Common myeloid progenitor, CD34-positive (primary cell): Measurements from ENCODE around the gene GABRA4.

Experiments
- CTCF ChIA-PET: fragments of 350-600 bp; sonication (Branson Sonifier 250); formaldehyde crosslinking; loops from one replicate; lab custom pipeline; 2021; ENCODE audit warnings: antibody characterized with exemption; lab: Charles Lee
- POLR2A ChIA-PET: fragments of 350-600 bp; sonication (Branson Sonifier 250); formaldehyde crosslinking; loops from one replicate; lab custom pipeline; 2021; ENCODE audit warnings: antibody characterized with exemption; lab: Charles Lee
- DNase-seq, 3 donors: peaks; one replicate each; pipeline versions ENCODE4 v3.0.0 to v3.0.0-alpha.2; 2013
- H3K27ac ChIP-seq, 2 experiments: 1 replicate in 1 of 2; 2 replicates in 1 of 2; pipeline ENCODE4 v1.7.0; 2013; ENCODE audit warnings: inconsistent platforms in 2 of 2, low read length in 2 of 2, mild to moderate bottlenecking in 2 of 2, low read depth in 1 of 2, moderate library complexity in 1 of 2; ENCODE audit not compliant: severe bottlenecking in 2 of 2, insufficient read depth in 1 of 2, poor library complexity in 1 of 2
- H3K27me3 ChIP-seq, 5 experiments: replicated peaks in 2 of 5; 1 replicate in 3 of 5; 2 replicates in 2 of 5; pipeline versions ENCODE4 v1.6.1 to v1.7.0; 2013; ENCODE audit warnings: low read length in 4 of 5, mild to moderate bottlenecking in 2 of 5, moderate library complexity in 2 of 5, inconsistent platforms in 1 of 5; ENCODE audit not compliant: insufficient read depth in 5 of 5, control insufficient read depth in 4 of 5
- H3K36me3 ChIP-seq, 4 experiments: 1 replicate in 2 of 4; 2 replicates in 2 of 4; pipeline versions ENCODE4 v1.6.1 to v1.7.0; 2013; ENCODE audit warnings: low read length in 3 of 4, control low read depth in 1 of 4, mild to moderate bottlenecking in 1 of 4; ENCODE audit not compliant: control insufficient read depth in 4 of 4, insufficient read depth in 4 of 4
- H3K4me1 ChIP-seq, 4 experiments: 1 replicate in 3 of 4; 2 replicates in 1 of 4; pipeline versions ENCODE4 v1.6.1 to v1.7.1; 2013; ENCODE audit warnings: low read length in 3 of 4, mild to moderate bottlenecking in 3 of 4, control low read depth in 1 of 4, inconsistent platforms in 1 of 4, moderate library complexity in 1 of 4; ENCODE audit not compliant: control insufficient read depth in 4 of 4, insufficient read depth in 4 of 4; ENCODE audit errors: control extremely low read depth in 1 of 4
- H3K4me3 ChIP-seq, 7 experiments: 1 replicate in 4 of 7; 2 replicates in 3 of 7; pipeline versions ENCODE4 v1.5.1 to v1.7.0; 2013; ENCODE audit warnings: mild to moderate bottlenecking in 7 of 7, low read length in 6 of 7, moderate library complexity in 6 of 7, inconsistent platforms in 2 of 7, low read depth in 2 of 7, control low read depth in 1 of 7; ENCODE audit not compliant: insufficient read depth in 4 of 7, control insufficient read depth in 1 of 7; ENCODE audit errors: extremely low read depth in 1 of 7
- H3K9me3 ChIP-seq, 5 experiments: 1 replicate in 4 of 5; 2 replicates in 1 of 5; pipeline versions ENCODE4 v1.6.1 to v1.7.1; 2013; ENCODE audit warnings: low read length in 4 of 5, mild to moderate bottlenecking in 2 of 5, inconsistent platforms in 1 of 5, low read depth in 1 of 5, moderate library complexity in 1 of 5; ENCODE audit not compliant: control insufficient read depth in 4 of 5, insufficient read depth in 2 of 5; ENCODE audit errors: control extremely low read depth in 1 of 5
- WGBS: methylation state at CpG from one replicate; pipeline ENCODE4 v1.1.5; 2013; ENCODE audit not compliant: insufficient coverage; 5-methylcytosine and 5-hydroxymethylcytosine counted together

Gene GABRA4

GRCh38 chr4:46979726-46980125 lies 13.7 kb downstream of the GABRA4 start:
- Histone ChIP-seq H3K27ac (no peak overlapping the region), H3K9me3 (no peaks in the 10 kb centered on the region), H3K4me3 (no peak overlapping the region), H3K4me1 (no peaks in the 10 kb centered on the region), H3K36me3 (no peaks in the 10 kb centered on the region), H3K27me3 (peaks cover 0 to 3% (median 0%) of the 10 kb centered on the region in 5 experiments)
- DNase-seq, result no peak
- ChIA-PET CTCF (no interaction called here), POLR2A (interaction anchor here (0.7 kb wide), 1 partner anchor 407 kb away, joined by 3 read pairs; no protein-coding TSS in a partner anchor)
- WGBS, result 87% methylated on average over 4 of the region's 4 CpGs

DNA sequence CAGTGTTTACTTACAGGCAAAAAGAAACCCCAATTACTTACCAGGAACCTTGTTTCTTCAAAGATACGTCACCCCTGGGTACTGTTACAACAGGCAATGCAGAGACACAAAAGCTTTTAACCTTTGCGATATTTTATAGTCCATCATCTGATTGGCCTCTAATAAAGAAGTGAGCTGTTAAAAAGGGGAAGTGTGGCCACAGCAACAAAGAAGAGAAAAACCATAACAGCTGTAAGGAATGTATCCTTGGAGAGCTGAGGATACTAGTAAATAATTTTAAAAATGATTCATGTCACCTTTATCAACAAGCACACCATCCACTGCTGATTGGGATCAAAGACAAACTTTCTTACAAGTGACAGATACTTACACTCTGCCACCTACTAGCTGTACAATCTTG lies 14.1 kb downstream of the GABRA4 start:
- CTCF ChIA-PET, result no interaction called here
- POLR2A ChIA-PET, result interaction anchor here (0.7 kb wide), 1 partner anchor 407 kb away, joined by 3 read pairs; no protein-coding TSS in a partner anchor
- Histone ChIP-seq H3K36me3 (no peaks in the 10 kb centered on the region), H3K9me3 (no peaks in the 10 kb centered on the region), H3K27ac (no peak overlapping the region), H3K4me1 (no peaks in the 10 kb centered on the region), H3K4me3 (no peak overlapping the region), H3K27me3 (peaks cover 0 to 3% (median 0%) of the 10 kb centered on the region in 5 experiments)
- no CpG with 5 or more reads among the region's 2 CpGs for WGBS
- peak in 1 of 3 donors; percentile 17 for DNase-seq

DNA sequence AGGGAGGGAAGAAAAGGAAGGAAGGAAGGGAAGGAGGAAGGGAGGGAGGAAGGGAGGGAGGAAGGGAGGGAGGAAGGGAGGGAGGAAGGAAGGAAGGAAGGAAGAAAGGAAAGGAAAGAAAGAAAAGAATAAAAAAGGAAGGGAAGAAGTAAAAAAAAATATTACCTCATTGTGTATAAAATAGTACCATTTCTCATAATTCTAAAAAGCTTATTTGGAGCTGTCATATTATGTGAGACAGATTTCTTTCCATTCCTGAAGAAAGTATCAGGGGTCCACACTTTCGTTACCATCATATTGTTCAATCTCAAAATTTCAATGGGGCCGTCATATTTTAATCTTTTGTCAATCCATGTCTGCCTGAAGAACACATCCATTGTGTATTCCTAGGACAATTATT lies 16.1 kb downstream of the GABRA4 start:
- Histone ChIP-seq H3K27ac (no peak overlapping the region), H3K27me3 (no peaks in the 10 kb centered on the region), H3K4me1 (no peaks in the 10 kb centered on the region), H3K4me3 (no peak overlapping the region), H3K9me3 (no peaks in the 10 kb centered on the region), H3K36me3 (no peaks in the 10 kb centered on the region)
- DNase-seq, result no peak
- ChIA-PET CTCF (no interaction called here), POLR2A (no interaction called here)
- WGBS, result no CpG with 5 or more reads among the region's 2 CpGs

DNA sequence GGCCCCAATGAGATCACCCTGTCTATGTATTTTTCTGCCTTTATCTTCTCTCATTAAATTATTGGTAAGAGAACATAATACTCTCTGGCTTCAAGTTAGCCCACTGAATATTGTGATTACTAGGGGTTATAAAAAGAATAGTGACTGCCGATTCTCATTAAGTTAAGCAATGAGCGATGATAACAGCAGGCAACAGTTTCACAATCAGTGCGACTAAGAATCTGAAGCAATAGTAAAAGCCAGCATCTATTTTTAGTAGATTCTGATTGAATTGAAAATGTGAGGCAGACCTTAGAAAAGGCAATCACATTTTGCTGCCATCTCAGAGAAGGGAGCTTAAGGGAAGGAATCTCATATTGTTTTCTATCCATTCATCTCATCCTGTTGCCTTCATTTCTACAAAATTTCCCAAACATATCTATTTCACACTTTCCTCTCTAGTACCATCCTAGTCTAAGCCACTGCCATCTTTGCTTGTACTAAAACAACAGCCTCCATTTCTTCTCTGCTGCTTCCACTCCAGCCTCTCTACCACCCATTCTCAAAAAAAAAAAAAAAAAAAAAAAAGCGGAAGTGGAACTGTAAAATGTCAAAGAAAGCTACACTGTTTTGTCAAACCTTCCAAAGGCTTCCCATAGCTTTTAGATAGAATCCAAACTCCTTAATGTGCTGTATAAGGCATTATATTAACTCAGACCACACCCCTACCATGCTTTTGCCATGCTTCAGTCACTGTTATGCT lies 17.4 kb downstream of the GABRA4 start:
- peak in 2 of 3 donors; percentile 6 to 15 for DNase-seq
- Histone ChIP-seq H3K4me1 (no peaks in the 10 kb centered on the region), H3K27ac (no peak overlapping the region), H3K4me3 (no peak overlapping the region), H3K36me3 (no peaks in the 10 kb centered on the region), H3K27me3 (no peaks in the 10 kb centered on the region), H3K9me3 (no peaks in the 10 kb centered on the region)
- ChIA-PET POLR2A (interaction anchor here (0.5 kb wide), 1 partner anchor 45 kb away, joined by 4 read pairs; no protein-coding TSS in a partner anchor), CTCF (interaction anchor here (0.8 kb wide), 1 partner anchor 12 kb away, joined by 3 read pairs; no protein-coding TSS in a partner anchor)
- WGBS, result 100% methylated on average over 2 of the region's 4 CpGs

- H3K4me3 ChIP-seq, result no peak overlapping the region
- H3K36me3 ChIP-seq, result no peaks in the 10 kb centered on the region
- no peak for DNase-seq
- ChIA-PET POLR2A (no interaction called here), CTCF (interaction anchor here (0.8 kb wide), 1 partner anchor 43 kb away, joined by 3 read pairs; no protein-coding TSS in a partner anchor)
- no peaks in the 10 kb centered on the region for H3K27me3 ChIP-seq
- no peaks in the 10 kb centered on the region for H3K4me1 ChIP-seq
- 100% methylated on average over 1 of the region's 1 CpG for WGBS
- no peak overlapping the region for H3K27ac ChIP-seq
- no peaks in the 10 kb centered on the region for H3K9me3 ChIP-seq
These were observed 18.4 kb downstream of the GABRA4 start for GRCh38 chr4:46974891-46975543.

DNA sequence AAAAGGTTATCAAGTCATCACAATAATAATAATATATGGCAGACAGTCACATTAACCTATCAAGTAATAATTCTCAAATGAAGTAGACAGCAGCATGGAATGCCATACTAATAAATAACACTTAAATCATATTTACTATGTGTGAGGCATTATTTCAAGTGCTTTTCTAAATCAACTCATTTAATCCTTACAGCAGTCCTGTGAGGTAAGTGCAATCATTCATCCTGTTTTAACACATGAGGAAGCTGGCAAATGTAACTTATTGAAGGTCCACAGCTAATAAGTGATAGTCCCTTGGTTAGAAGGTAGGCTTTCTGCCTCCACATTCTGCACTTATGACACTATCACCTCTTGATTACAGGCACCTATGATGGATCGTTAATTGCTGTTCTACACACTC lies 24.5 kb downstream of the GABRA4 start:
- no peaks in the 10 kb centered on the region for H3K9me3 ChIP-seq
- H3K27ac ChIP-seq, result no peak overlapping the region
- no peak overlapping the region for H3K4me3 ChIP-seq
- H3K4me1 ChIP-seq, result no peaks in the 10 kb centered on the region
- H3K36me3 ChIP-seq, result no peaks in the 10 kb centered on the region
- WGBS, result no CpG with 5 or more reads among the region's 1 CpG
- ChIA-PET POLR2A (no interaction called here), CTCF (interaction anchor here (1.2 kb wide), 1 partner anchor 381 kb away, joined by 3 read pairs; no protein-coding TSS in a partner anchor)
- DNase-seq, result no peak
- H3K27me3 ChIP-seq, result no peaks in the 10 kb centered on the region

DNA sequence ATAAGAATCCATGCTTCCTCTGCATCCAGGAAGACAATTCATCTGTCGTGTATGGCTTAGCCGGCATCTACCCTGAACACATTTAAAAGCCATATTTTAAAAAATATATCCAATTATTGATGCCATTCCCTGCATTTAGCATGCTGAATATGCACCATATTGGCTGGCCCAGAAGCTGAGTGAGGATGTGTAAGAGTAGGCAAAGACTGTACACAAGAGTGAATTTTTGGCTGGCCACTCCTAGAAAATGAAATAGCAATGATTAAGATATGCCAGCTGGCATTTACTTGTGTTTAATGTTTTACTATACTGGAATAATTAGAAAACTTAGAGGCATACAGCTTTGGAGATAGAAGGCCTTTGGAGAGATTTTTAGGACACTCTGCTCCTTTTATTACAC lies 25.8 kb downstream of the GABRA4 start:
- POLR2A ChIA-PET, result no interaction called here
- Histone ChIP-seq H3K27me3 (no peaks in the 10 kb centered on the region), H3K9me3 (no peaks in the 10 kb centered on the region), H3K4me1 (no peaks in the 10 kb centered on the region), H3K36me3 (no peaks in the 10 kb centered on the region), H3K4me3 (no peak overlapping the region), H3K27ac (no peak overlapping the region)
- CTCF ChIA-PET, result no interaction called here
- no peak for DNase-seq
- no CpG with 5 or more reads among the region's 2 CpGs for WGBS
